H1 (cell line): ENCODE results near the gene YBX1. TPM values are rescaled to one million over a fixed set of nuclear protein-coding genes. Genes with fewer than 3 reads are reported as not detected.

Experiments
- CTCF ChIA-PET: fragments of 300-600 bp; sonication (Branson Sonifier 250); formaldehyde crosslinking; loops from one replicate; lab custom pipeline; 2021; ENCODE audit not compliant: partially characterized antibody; lab: Charles Lee
- POLR2A ChIA-PET: fragments of 300-600 bp; sonication (Branson Sonifier 250); formaldehyde crosslinking; loops from one replicate; lab custom pipeline; 2021; ENCODE audit warnings: inconsistent platforms; ENCODE audit not compliant: partially characterized antibody; lab: Charles Lee
- DNase-seq, 2 experiments: peaks; one replicate each; pipeline versions ENCODE4 v3.0.0 to v3.0.0-alpha.2; 2010 to 2022; ENCODE audit warnings: low spot score in 2 of 2, low read depth in 1 of 2, mixed read lengths in 1 of 2
- FAIRE-seq: peaks from 2 replicates; lab custom pipeline; 2011; peaks lifted over from hg19 to GRCh38; lab: Jason Lieb, UNC
- H2AFZ ChIP-seq: 2 replicates; pipeline ENCODE4 v1.8.1; 2012; ENCODE audit warnings: low read length, inconsistent platforms
- H2AK5ac ChIP-seq: 2 replicates; pipeline ENCODE4 v1.6.1; 2013; ENCODE audit warnings: low read depth, low read length
- H2BK120ac ChIP-seq: replicated peaks from 2 replicates; pipeline ENCODE3; 2013; ENCODE audit warnings: low read depth, low read length, inconsistent platforms
- H2BK12ac ChIP-seq: 2 replicates; pipeline ENCODE4 v1.6.1; 2013; ENCODE audit warnings: low read depth, low read length
- H2BK15ac ChIP-seq: 2 replicates; pipeline ENCODE4 v1.6.1; 2013; ENCODE audit warnings: low read length
- H2BK20ac ChIP-seq: 2 replicates; pipeline ENCODE4 v1.6.1; 2013; ENCODE audit warnings: low read length
- H2BK5ac ChIP-seq: 2 replicates; pipeline ENCODE4 v1.6.1; 2013; ENCODE audit warnings: low read depth, low read length
- H3K14ac ChIP-seq: 2 replicates; pipeline ENCODE4 v1.6.1; 2013; ENCODE audit warnings: inconsistent platforms; ENCODE audit not compliant: insufficient read length
- H3K18ac ChIP-seq: 2 replicates; pipeline ENCODE4 v1.6.1; 2013; ENCODE audit warnings: low read length; ENCODE audit errors: extremely low read depth
- H3K23ac ChIP-seq: 2 replicates; pipeline ENCODE4 v1.6.1; 2013; ENCODE audit warnings: inconsistent platforms; ENCODE audit not compliant: insufficient read length
- H3K23me2 ChIP-seq: 2 replicates; pipeline ENCODE4 v1.6.1; 2013; ENCODE audit warnings: low read depth, low read length
- H3K27ac ChIP-seq: 2 replicates; pipeline ENCODE4 v1.6.1; 2011; ENCODE audit warnings: low read depth, low read length, inconsistent platforms
- H3K27me3 ChIP-seq, 4 experiments: replicated peaks in 1 of 4; 1 replicate in 1 of 4; 2 replicates in 3 of 4; pipeline versions ENCODE4 v1.6.1 to v1.8.1; 2011 to 2013; ENCODE audit warnings: low read length in 3 of 4, mild to moderate bottlenecking in 3 of 4, inconsistent platforms in 2 of 4, mixed read lengths in 2 of 4, moderate library complexity in 1 of 4; ENCODE audit not compliant: control insufficient read depth in 3 of 4, insufficient read depth in 3 of 4; ENCODE audit errors: extremely low read depth in 1 of 4
- H3K36me3 ChIP-seq, 4 experiments: 2 replicates each; pipeline versions ENCODE4 v1.6.1 to v1.8.1; 2011 to 2013; ENCODE audit warnings: mild to moderate bottlenecking in 4 of 4, low read length in 3 of 4, moderate library complexity in 2 of 4, control low read depth in 1 of 4, inconsistent platforms in 1 of 4; ENCODE audit not compliant: insufficient read depth in 4 of 4, control insufficient read depth in 2 of 4
- H3K4ac ChIP-seq: replicated peaks from 2 replicates; pipeline ENCODE3; 2013; ENCODE audit warnings: low read length, low read depth, mixed read lengths, inconsistent platforms; ENCODE audit not compliant: insufficient read length
- H3K4me1 ChIP-seq, 4 experiments: replicated peaks in 1 of 4; 1 replicate in 1 of 4; 2 replicates in 3 of 4; pipeline versions ENCODE4 v1.6.1 to v1.8.1; 2011 to 2013; ENCODE audit warnings: low read length in 3 of 4, inconsistent platforms in 2 of 4, mixed read lengths in 1 of 4; ENCODE audit not compliant: insufficient read depth in 4 of 4, control insufficient read depth in 3 of 4
- H3K4me2 ChIP-seq, 2 experiments: 2 replicates each; pipeline versions ENCODE4 v1.6.1 to v1.8.1; 2011 to 2013; ENCODE audit warnings: low read depth in 2 of 2, low read length in 2 of 2, control low read depth in 1 of 2, inconsistent platforms in 1 of 2, mild to moderate bottlenecking in 1 of 2; ENCODE audit not compliant: insufficient read depth in 1 of 2
- H3K4me3 ChIP-seq, 4 experiments: fragments of 200-600, 300-600 bp in 1 of 4; sonication (generic), shearing (Covaris generic), sonication (Bioruptor Twin) in 1 of 4; 2 replicates each; pipeline versions ENCODE4 v1.5.1 to v1.8.1; 2011 to 2016; ENCODE audit warnings: low read length in 4 of 4, low read depth in 3 of 4, control low read depth in 2 of 4, inconsistent platforms in 2 of 4, mild to moderate bottlenecking in 2 of 4, mixed read lengths in 1 of 4, moderate library complexity in 1 of 4; ENCODE audit not compliant: insufficient read depth in 2 of 4; ENCODE audit errors: extremely low read depth in 1 of 4
- H3K56ac ChIP-seq: replicated peaks from 2 replicates; pipeline ENCODE3; 2013; ENCODE audit warnings: low read depth, mild to moderate bottlenecking, mixed read lengths, low read length, inconsistent platforms; ENCODE audit not compliant: insufficient read length
- H3K79me1 ChIP-seq: 2 replicates; pipeline ENCODE4 v1.6.1; 2013; ENCODE audit warnings: low read depth, low read length, control low read depth
- H3K79me2 ChIP-seq, 2 experiments: 2 replicates each; pipeline versions ENCODE4 v1.6.1 to v1.8.1; 2012 to 2013; ENCODE audit warnings: low read length in 2 of 2, mild to moderate bottlenecking in 2 of 2, inconsistent platforms in 1 of 2; ENCODE audit not compliant: insufficient read depth in 2 of 2, control insufficient read depth in 1 of 2
- H3K9ac ChIP-seq, 4 experiments: replicated peaks in 1 of 4; 1 replicate in 1 of 4; 2 replicates in 3 of 4; pipeline versions ENCODE4 v1.6.1 to v1.8.1; 2011 to 2013; ENCODE audit warnings: low read depth in 3 of 4, low read length in 3 of 4, control low read depth in 2 of 4, mild to moderate bottlenecking in 2 of 4, moderate library complexity in 2 of 4, inconsistent platforms in 1 of 4; ENCODE audit errors: extremely low read depth in 1 of 4
- H3K9me3 ChIP-seq, 2 experiments: 2 replicates each; pipeline versions ENCODE4 v1.6.1 to v1.8.1; 2012 to 2013; ENCODE audit warnings: mild to moderate bottlenecking in 2 of 2, moderate library complexity in 2 of 2, control low read depth in 1 of 2, inconsistent platforms in 1 of 2, low read depth in 1 of 2, low read length in 1 of 2, mixed read lengths in 1 of 2; ENCODE audit not compliant: insufficient read depth in 2 of 2
- H4K20me1 ChIP-seq, 2 experiments: replicated peaks in 1 of 2; 2 replicates each; pipeline versions ENCODE3 to v1.8.1; 2011 to 2013; ENCODE audit warnings: inconsistent platforms in 2 of 2, low read length in 2 of 2, mild to moderate bottlenecking in 1 of 2; ENCODE audit not compliant: insufficient read depth in 2 of 2, control insufficient read depth in 1 of 2
- H4K5ac ChIP-seq: 2 replicates; pipeline ENCODE4 v1.6.1; 2013; ENCODE audit warnings: low read length, low read depth, mixed read lengths, inconsistent platforms; ENCODE audit not compliant: insufficient read length
- H4K8ac ChIP-seq: 2 replicates; pipeline ENCODE4 v1.8.0; 2013; ENCODE audit warnings: mild to moderate bottlenecking, moderate library complexity, low read length, inconsistent platforms; ENCODE audit not compliant: insufficient read depth; ENCODE audit errors: extremely low read depth
- H4K91ac ChIP-seq: replicated peaks from 2 replicates; pipeline ENCODE3; 2013; ENCODE audit warnings: low read length, mixed read lengths, inconsistent platforms; ENCODE audit not compliant: insufficient read length
- BCL11A ChIP-seq, 2 experiments: IDR thresholded peaks; one replicate each; pipeline ENCODE4 v1.6.1; 2011; ENCODE audit warnings: low read depth in 2 of 2, low read length in 2 of 2, mild to moderate bottlenecking in 2 of 2
- BRCA1 ChIP-seq: IDR thresholded peaks from 2 replicates; pipeline ENCODE4 v1.6.1; 2012; ENCODE audit warnings: low read depth, low read length, improper control_type of control experiment
- CBX5 ChIP-seq: fragments of 300-800, 300-1000 bp; sonication (generic); IDR thresholded peaks from 2 replicates; pipeline ENCODE4 v1.7.1; 2016; ENCODE audit warnings: antibody characterized with exemption, low read length, low read depth
- CHD1 ChIP-seq: IDR thresholded peaks from 2 replicates; pipeline ENCODE4 v1.6.1; 2012; ENCODE audit warnings: low read depth, low read length, improper control_type of control experiment
- CREB1 ChIP-seq: IDR thresholded peaks from 2 replicates; pipeline ENCODE4 v1.6.1; 2012; ENCODE audit warnings: inconsistent platforms
- CTBP2 ChIP-seq: IDR thresholded peaks from 2 replicates; pipeline ENCODE4 v1.7.0; 2011; ENCODE audit warnings: borderline replicate concordance, mild to moderate bottlenecking, moderate library complexity, mixed read lengths, low read length; ENCODE audit not compliant: insufficient read depth, insufficient read length
- EP300 ChIP-seq, 2 experiments: IDR thresholded peaks; 1 replicate in 1 of 2; 2 replicates in 1 of 2; pipeline ENCODE4 v1.6.1; 2011 to 2012; ENCODE audit warnings: low read depth in 2 of 2, low read length in 2 of 2, mild to moderate bottlenecking in 2 of 2, borderline replicate concordance in 1 of 2, inconsistent platforms in 1 of 2, moderate library complexity in 1 of 2
- EZH2 ChIP-seq: fragments of 200-600 bp; sonication (generic); IDR thresholded peaks from 2 replicates; pipeline ENCODE4 v1.7.1; 2012; ENCODE audit warnings: low read depth, mild to moderate bottlenecking, moderate library complexity, low read length, inconsistent platforms; ENCODE audit not compliant: severe bottlenecking
- JUN ChIP-seq: IDR thresholded peaks from 2 replicates; pipeline ENCODE4 v1.6.1; 2011; ENCODE audit warnings: low read depth, mild to moderate bottlenecking, improper control_type of control experiment, low read length
- KDM4A ChIP-seq: IDR thresholded peaks from one replicate; pipeline ENCODE4 v1.7.1; 2012; ENCODE audit warnings: low read depth, mild to moderate bottlenecking, moderate library complexity, low read length, inconsistent platforms; ENCODE audit not compliant: severe bottlenecking
- PHF8 ChIP-seq: fragments of 200-600 bp; sonication (generic); conservative IDR thresholded peaks from 2 replicates; pipeline ENCODE4 v1.7.1; 2012; ENCODE audit warnings: low read depth, mild to moderate bottlenecking, inconsistent platforms, low read length, moderate library complexity
- RBBP5 ChIP-seq: IDR thresholded peaks from 2 replicates; pipeline ENCODE4 v1.7.1; 2012; ENCODE audit warnings: low read depth, mild to moderate bottlenecking, inconsistent platforms, low read length, moderate library complexity, borderline replicate concordance
- WGBS, 2 experiments: shearing (Covaris generic) in 1 of 2; methylation state at CpG; one replicate each; pipeline versions ENCODE4 v1.1.6 to v1.1.7; 2013 to 2015; ENCODE audit warnings: low lambda C conversion rate in 2 of 2, mixed read lengths in 2 of 2, inconsistent platforms in 1 of 2, low coverage in 1 of 2, missing lambda C conversion rate in 1 of 2; ENCODE audit not compliant: insufficient replicate concordance in 2 of 2, insufficient coverage in 1 of 2, insufficient read length in 1 of 2; ENCODE audit errors: extremely low coverage in 1 of 2, missing lambda C conversion rate in 1 of 2; 5-methylcytosine and 5-hydroxymethylcytosine counted together
- polyA plus RNA-seq, 7 experiments: library from polyadenylated mRNA; depleted of rRNA in 3 of 7; stranded (reverse) in 5 of 7; unstranded in 2 of 7; fragments of >200 nt in 5 of 7; fragments of 200-250 nt in 2 of 7; gene quantifications; 1 replicate in 5 of 7; 2 replicates in 1 of 7; 4 replicates in 1 of 7; pipeline versions ENCODE4 v1.2.1 to v1.2.3, GENCODE V29; 2011 to 2013; ENCODE audit warnings: missing spikeins in 2 of 7, mixed read lengths in 2 of 7
- total RNA-seq: library from RNA; stranded (reverse); fragmentation: NEBNext Ultra II Directional; extraction: Animal tissue kit (Norgen Biotek cat#: 25700); gene quantifications from 2 replicates; pipeline ENCODE4 v1.2.1, GENCODE V29; 2021
- TF ChIP-seq, protein P1 (sequence below): IDR thresholded peaks from 2 replicates; pipeline ENCODE4 v1.6.1; 2011; ENCODE audit warnings: low read length, improper control_type of control experiment

The YBX1 gene
- total and polyA plus RNA-seq, 2 of the 8 experiments (the other 6 are each of a cell fraction or from before 2014, with no cell fraction given): 438 to 1,219 TPM

DNA sequence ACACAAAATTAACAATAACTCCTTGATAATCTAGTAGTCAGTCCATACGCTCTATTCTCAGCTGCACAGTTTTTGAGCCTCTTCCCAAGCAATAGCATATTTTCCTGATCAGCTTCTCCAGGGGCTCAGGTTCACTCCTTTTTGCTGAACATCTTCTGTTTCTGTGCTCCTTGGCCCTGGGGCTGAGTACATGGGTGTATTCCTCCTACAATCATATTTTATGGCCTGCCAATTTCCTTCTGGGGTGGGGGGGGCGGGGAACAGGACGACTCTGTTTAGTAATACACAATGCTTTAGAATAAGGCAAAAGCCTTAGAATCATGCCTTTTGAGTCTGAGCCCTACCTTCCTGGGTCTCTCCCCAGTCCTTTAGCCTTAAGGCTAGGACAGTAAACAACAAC lies 49.4 kb downstream of the YBX1 start:
- Histone ChIP-seq H3K79me2 (no peaks in the 10 kb centered on the region), H3K23me2 (no peaks in the 10 kb centered on the region), H2AK5ac (no peak overlapping the region), H2AFZ (no peak overlapping the region), H3K56ac (no peak overlapping the region), H4K5ac (no peak overlapping the region), H3K14ac (no peak overlapping the region), H3K4me2 (no peak overlapping the region), H3K4me3 (no peak overlapping the region), H4K91ac (no peak overlapping the region), H3K36me3 (no peaks in the 10 kb centered on the region), H2BK20ac (no peak overlapping the region), H2BK15ac (no peak overlapping the region), H3K4me1 (peaks cover 0 to 3% (median 0%) of the 10 kb centered on the region in 4 experiments; a peak in 1 of 7 replicates), H2BK5ac (no peak overlapping the region), H3K79me1 (no peaks in the 10 kb centered on the region), H3K27ac (no peak overlapping the region), H4K8ac (no peak overlapping the region), H3K18ac (no peak overlapping the region), H3K9ac (no peak overlapping the region), H4K20me1 (peaks cover 0 to 3% of the 10 kb centered on the region in 2 experiments), H3K9me3 (no peaks in the 10 kb centered on the region), H3K23ac (no peak overlapping the region), H3K27me3 (no peaks in the 10 kb centered on the region), H2BK12ac (no peak overlapping the region), H2BK120ac (no peak overlapping the region), H3K4ac (no peak overlapping the region)
- 87% methylated on average over 3 of the region's 3 CpGs; no CpG with 5 or more reads in 1 of the 2 experiments for WGBS, 2 experiments
- FAIRE-seq: no peak
- ChIA-PET POLR2A (interaction anchor here (0.6 to 1.4 kb wide), 3 partner anchors 8 to 49 kb away, joined by 3 to 7 read pairs (median 5); partner anchors contain the start of gene YBX1), CTCF (interaction anchor here (0.6 to 1.4 kb wide), 6 partner anchors 15 to 571 kb away, joined by 3 to 4 read pairs (median 3); no protein-coding TSS in a partner anchor)
- peak in 1 of 2 experiments; percentile 30 for DNase-seq
- TF ChIP-seq EP300 (IDR thresholded peaks at IDR 0.05; ENCODE audit: borderline replicate concordance in 1 of 2, low read depth in 2 of 2, low read length in 2 of 2): no peak
- no peak for TF ChIP-seq RBBP5
- no peak for TF ChIP-seq KDM4A
- TF ChIP-seq BRCA1: no peak
- no peak for TF ChIP-seq CTBP2
- no peak for TF ChIP-seq BCL11A (IDR thresholded peaks at IDR 0.05; ENCODE audit: low read depth in 2 of 2, low read length in 2 of 2)
- TF ChIP-seq PHF8: no peak
- no peak for TF ChIP-seq JUN
- no peak for TF ChIP-seq CBX5
- TF ChIP-seq EZH2: no peak
- TF ChIP-seq CREB1: no peak
- TF ChIP-seq, protein P1, sequence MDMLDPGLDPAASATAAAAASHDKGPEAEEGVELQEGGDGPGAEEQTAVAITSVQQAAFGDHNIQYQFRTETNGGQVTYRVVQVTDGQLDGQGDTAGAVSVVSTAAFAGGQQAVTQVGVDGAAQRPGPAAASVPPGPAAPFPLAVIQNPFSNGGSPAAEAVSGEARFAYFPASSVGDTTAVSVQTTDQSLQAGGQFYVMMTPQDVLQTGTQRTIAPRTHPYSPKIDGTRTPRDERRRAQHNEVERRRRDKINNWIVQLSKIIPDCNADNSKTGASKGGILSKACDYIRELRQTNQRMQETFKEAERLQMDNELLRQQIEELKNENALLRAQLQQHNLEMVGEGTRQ: no peak
- no peak for TF ChIP-seq CHD1
